H1 (cell line): ENCODE data around the gene OLFML2B. TPM values are rescaled to one million over a fixed set of nuclear protein-coding genes. Genes with fewer than 3 reads are reported as not detected.

Source experiments
- CTCF ChIA-PET: fragments of 300-600 bp; sonication (Branson Sonifier 250); formaldehyde crosslinking; loops from one replicate; lab custom pipeline; 2021; ENCODE audit not compliant: partially characterized antibody; lab: Charles Lee
- POLR2A ChIA-PET: fragments of 300-600 bp; sonication (Branson Sonifier 250); formaldehyde crosslinking; loops from one replicate; lab custom pipeline; 2021; ENCODE audit warnings: inconsistent platforms; ENCODE audit not compliant: partially characterized antibody; lab: Charles Lee
- DNase-seq, 2 experiments: peaks; one replicate each; pipeline versions ENCODE4 v3.0.0 to v3.0.0-alpha.2; 2010 to 2022; ENCODE audit warnings: low spot score in 2 of 2, low read depth in 1 of 2, mixed read lengths in 1 of 2
- FAIRE-seq: peaks from 2 replicates; lab custom pipeline; 2011; peaks lifted over from hg19 to GRCh38; lab: Jason Lieb, UNC
- H2AFZ ChIP-seq: 2 replicates; pipeline ENCODE4 v1.8.1; 2012; ENCODE audit warnings: low read length, inconsistent platforms
- H2AK5ac ChIP-seq: 2 replicates; pipeline ENCODE4 v1.6.1; 2013; ENCODE audit warnings: low read depth, low read length
- H2BK120ac ChIP-seq: replicated peaks from 2 replicates; pipeline ENCODE3; 2013; ENCODE audit warnings: low read depth, low read length, inconsistent platforms
- H2BK12ac ChIP-seq: 2 replicates; pipeline ENCODE4 v1.6.1; 2013; ENCODE audit warnings: low read depth, low read length
- H2BK15ac ChIP-seq: 2 replicates; pipeline ENCODE4 v1.6.1; 2013; ENCODE audit warnings: low read length
- H2BK20ac ChIP-seq: 2 replicates; pipeline ENCODE4 v1.6.1; 2013; ENCODE audit warnings: low read length
- H2BK5ac ChIP-seq: 2 replicates; pipeline ENCODE4 v1.6.1; 2013; ENCODE audit warnings: low read depth, low read length
- H3K14ac ChIP-seq: 2 replicates; pipeline ENCODE4 v1.6.1; 2013; ENCODE audit warnings: inconsistent platforms; ENCODE audit not compliant: insufficient read length
- H3K18ac ChIP-seq: 2 replicates; pipeline ENCODE4 v1.6.1; 2013; ENCODE audit warnings: low read length; ENCODE audit errors: extremely low read depth
- H3K23ac ChIP-seq: 2 replicates; pipeline ENCODE4 v1.6.1; 2013; ENCODE audit warnings: inconsistent platforms; ENCODE audit not compliant: insufficient read length
- H3K23me2 ChIP-seq: 2 replicates; pipeline ENCODE4 v1.6.1; 2013; ENCODE audit warnings: low read depth, low read length
- H3K27ac ChIP-seq: 2 replicates; pipeline ENCODE4 v1.6.1; 2011; ENCODE audit warnings: low read depth, low read length, inconsistent platforms
- H3K27me3 ChIP-seq, 4 experiments: replicated peaks in 1 of 4; 1 replicate in 1 of 4; 2 replicates in 3 of 4; pipeline versions ENCODE4 v1.6.1 to v1.8.1; 2011 to 2013; ENCODE audit warnings: low read length in 3 of 4, mild to moderate bottlenecking in 3 of 4, inconsistent platforms in 2 of 4, mixed read lengths in 2 of 4, moderate library complexity in 1 of 4; ENCODE audit not compliant: control insufficient read depth in 3 of 4, insufficient read depth in 3 of 4; ENCODE audit errors: extremely low read depth in 1 of 4
- H3K36me3 ChIP-seq, 4 experiments: 2 replicates each; pipeline versions ENCODE4 v1.6.1 to v1.8.1; 2011 to 2013; ENCODE audit warnings: mild to moderate bottlenecking in 4 of 4, low read length in 3 of 4, moderate library complexity in 2 of 4, control low read depth in 1 of 4, inconsistent platforms in 1 of 4; ENCODE audit not compliant: insufficient read depth in 4 of 4, control insufficient read depth in 2 of 4
- H3K4ac ChIP-seq: replicated peaks from 2 replicates; pipeline ENCODE3; 2013; ENCODE audit warnings: low read length, low read depth, mixed read lengths, inconsistent platforms; ENCODE audit not compliant: insufficient read length
- H3K4me1 ChIP-seq, 4 experiments: replicated peaks in 1 of 4; 1 replicate in 1 of 4; 2 replicates in 3 of 4; pipeline versions ENCODE4 v1.6.1 to v1.8.1; 2011 to 2013; ENCODE audit warnings: low read length in 3 of 4, inconsistent platforms in 2 of 4, mixed read lengths in 1 of 4; ENCODE audit not compliant: insufficient read depth in 4 of 4, control insufficient read depth in 3 of 4
- H3K4me2 ChIP-seq, 2 experiments: 2 replicates each; pipeline versions ENCODE4 v1.6.1 to v1.8.1; 2011 to 2013; ENCODE audit warnings: low read depth in 2 of 2, low read length in 2 of 2, control low read depth in 1 of 2, inconsistent platforms in 1 of 2, mild to moderate bottlenecking in 1 of 2; ENCODE audit not compliant: insufficient read depth in 1 of 2
- H3K4me3 ChIP-seq, 4 experiments: fragments of 200-600, 300-600 bp in 1 of 4; sonication (generic), shearing (Covaris generic), sonication (Bioruptor Twin) in 1 of 4; 2 replicates each; pipeline versions ENCODE4 v1.5.1 to v1.8.1; 2011 to 2016; ENCODE audit warnings: low read length in 4 of 4, low read depth in 3 of 4, control low read depth in 2 of 4, inconsistent platforms in 2 of 4, mild to moderate bottlenecking in 2 of 4, mixed read lengths in 1 of 4, moderate library complexity in 1 of 4; ENCODE audit not compliant: insufficient read depth in 2 of 4; ENCODE audit errors: extremely low read depth in 1 of 4
- H3K56ac ChIP-seq: replicated peaks from 2 replicates; pipeline ENCODE3; 2013; ENCODE audit warnings: low read depth, mild to moderate bottlenecking, mixed read lengths, low read length, inconsistent platforms; ENCODE audit not compliant: insufficient read length
- H3K79me1 ChIP-seq: 2 replicates; pipeline ENCODE4 v1.6.1; 2013; ENCODE audit warnings: low read depth, low read length, control low read depth
- H3K79me2 ChIP-seq, 2 experiments: 2 replicates each; pipeline versions ENCODE4 v1.6.1 to v1.8.1; 2012 to 2013; ENCODE audit warnings: low read length in 2 of 2, mild to moderate bottlenecking in 2 of 2, inconsistent platforms in 1 of 2; ENCODE audit not compliant: insufficient read depth in 2 of 2, control insufficient read depth in 1 of 2
- H3K9ac ChIP-seq, 4 experiments: replicated peaks in 1 of 4; 1 replicate in 1 of 4; 2 replicates in 3 of 4; pipeline versions ENCODE4 v1.6.1 to v1.8.1; 2011 to 2013; ENCODE audit warnings: low read depth in 3 of 4, low read length in 3 of 4, control low read depth in 2 of 4, mild to moderate bottlenecking in 2 of 4, moderate library complexity in 2 of 4, inconsistent platforms in 1 of 4; ENCODE audit errors: extremely low read depth in 1 of 4
- H3K9me3 ChIP-seq, 2 experiments: 2 replicates each; pipeline versions ENCODE4 v1.6.1 to v1.8.1; 2012 to 2013; ENCODE audit warnings: mild to moderate bottlenecking in 2 of 2, moderate library complexity in 2 of 2, control low read depth in 1 of 2, inconsistent platforms in 1 of 2, low read depth in 1 of 2, low read length in 1 of 2, mixed read lengths in 1 of 2; ENCODE audit not compliant: insufficient read depth in 2 of 2
- H4K20me1 ChIP-seq, 2 experiments: replicated peaks in 1 of 2; 2 replicates each; pipeline versions ENCODE3 to v1.8.1; 2011 to 2013; ENCODE audit warnings: inconsistent platforms in 2 of 2, low read length in 2 of 2, mild to moderate bottlenecking in 1 of 2; ENCODE audit not compliant: insufficient read depth in 2 of 2, control insufficient read depth in 1 of 2
- H4K5ac ChIP-seq: 2 replicates; pipeline ENCODE4 v1.6.1; 2013; ENCODE audit warnings: low read length, low read depth, mixed read lengths, inconsistent platforms; ENCODE audit not compliant: insufficient read length
- H4K8ac ChIP-seq: 2 replicates; pipeline ENCODE4 v1.8.0; 2013; ENCODE audit warnings: mild to moderate bottlenecking, moderate library complexity, low read length, inconsistent platforms; ENCODE audit not compliant: insufficient read depth; ENCODE audit errors: extremely low read depth
- H4K91ac ChIP-seq: replicated peaks from 2 replicates; pipeline ENCODE3; 2013; ENCODE audit warnings: low read length, mixed read lengths, inconsistent platforms; ENCODE audit not compliant: insufficient read length
- GABPA ChIP-seq: IDR thresholded peaks from 2 replicates; pipeline ENCODE4 v1.6.1; 2011; ENCODE audit warnings: mild to moderate bottlenecking, low read length, moderate library complexity, borderline replicate concordance; ENCODE audit not compliant: insufficient read depth
- NRF1 ChIP-seq: IDR thresholded peaks from 2 replicates; pipeline ENCODE4 v1.6.1; 2011; ENCODE audit warnings: mild to moderate bottlenecking, low read depth, low read length, improper control_type of control experiment
- TAF7 ChIP-seq: optimal IDR thresholded peaks from 2 replicates; pipeline ENCODE3; 2011; ENCODE audit warnings: low read depth, mild to moderate bottlenecking, inconsistent platforms, low read length, moderate library complexity, borderline replicate concordance
- WGBS, 2 experiments: shearing (Covaris generic) in 1 of 2; methylation state at CpG; one replicate each; pipeline versions ENCODE4 v1.1.6 to v1.1.7; 2013 to 2015; ENCODE audit warnings: low lambda C conversion rate in 2 of 2, mixed read lengths in 2 of 2, inconsistent platforms in 1 of 2, low coverage in 1 of 2, missing lambda C conversion rate in 1 of 2; ENCODE audit not compliant: insufficient replicate concordance in 2 of 2, insufficient coverage in 1 of 2, insufficient read length in 1 of 2; ENCODE audit errors: extremely low coverage in 1 of 2, missing lambda C conversion rate in 1 of 2; 5-methylcytosine and 5-hydroxymethylcytosine counted together
- polyA plus RNA-seq, 7 experiments: library from polyadenylated mRNA; depleted of rRNA in 3 of 7; stranded (reverse) in 5 of 7; unstranded in 2 of 7; fragments of >200 nt in 5 of 7; fragments of 200-250 nt in 2 of 7; gene quantifications; 1 replicate in 5 of 7; 2 replicates in 1 of 7; 4 replicates in 1 of 7; pipeline versions ENCODE4 v1.2.1 to v1.2.3, GENCODE V29; 2011 to 2013; ENCODE audit warnings: missing spikeins in 2 of 7, mixed read lengths in 2 of 7
- total RNA-seq: library from RNA; stranded (reverse); fragmentation: NEBNext Ultra II Directional; extraction: Animal tissue kit (Norgen Biotek cat#: 25700); gene quantifications from 2 replicates; pipeline ENCODE4 v1.2.1, GENCODE V29; 2021

OLFML2B gene
- total and polyA plus RNA-seq, 2 of the 8 experiments (the other 6 are each of a cell fraction or from before 2014, with no cell fraction given), result 6.5 to 10.4 TPM

GRCh38 chr1:161953256-161953920 lies 70.3 kb downstream of the OLFML2B start:
- DNase-seq, result no peak
- H3K18ac ChIP-seq, result no peak overlapping the region
- no peak overlapping the region for H2BK5ac ChIP-seq
- no peak overlapping the region for H3K9ac ChIP-seq
- no peak overlapping the region for H2AFZ ChIP-seq
- H2BK20ac ChIP-seq, result no peak overlapping the region
- no peak overlapping the region for H3K56ac ChIP-seq
- no peak overlapping the region for H3K4ac ChIP-seq
- H3K4me3 ChIP-seq, result no peak overlapping the region
- no peaks in the 10 kb centered on the region for H3K36me3 ChIP-seq
- H3K23ac ChIP-seq, result no peak overlapping the region
- H2BK120ac ChIP-seq, result no peak overlapping the region
- CTCF ChIA-PET, result interaction anchor here (0.9 to 1.9 kb wide), 3 partner anchors 9 to 84 kb away, joined by 3 to 6 read pairs (median 4); no protein-coding TSS in a partner anchor
- H4K8ac ChIP-seq, result no peak overlapping the region
- no peaks in the 10 kb centered on the region for H4K20me1 ChIP-seq
- no peak overlapping the region for H4K5ac ChIP-seq
- no peak overlapping the region for H2BK12ac ChIP-seq
- H2AK5ac ChIP-seq, result no peak overlapping the region
- H3K79me2 ChIP-seq, result no peaks in the 10 kb centered on the region
- 82% methylated on average over 5 of the region's 5 CpGs; no CpG with 5 or more reads in 1 of the 2 experiments for WGBS, 2 experiments
- H3K79me1 ChIP-seq, result no peaks in the 10 kb centered on the region
- H3K4me2 ChIP-seq, result no peak overlapping the region
- H3K4me1 ChIP-seq, result no peaks in the 10 kb centered on the region
- H3K27ac ChIP-seq, result no peak overlapping the region
- POLR2A ChIA-PET, result interaction anchor here (0.7 to 1.2 kb wide), 2 partner anchors 16 to 19 kb away, joined by 3 read pairs; no protein-coding TSS in a partner anchor
- H2BK15ac ChIP-seq, result no peak overlapping the region
- H3K9me3 ChIP-seq, result no peaks in the 10 kb centered on the region
- no peaks in the 10 kb centered on the region for H3K23me2 ChIP-seq
- H3K27me3 ChIP-seq, result no peaks in the 10 kb centered on the region
- no peak overlapping the region for H3K14ac ChIP-seq
- H4K91ac ChIP-seq, result no peak overlapping the region
- FAIRE-seq, result no peak
- no peak for TF ChIP-seq GABPA
- no peak for TF ChIP-seq TAF7
- TF ChIP-seq NRF1, result no peak
